Esophagus muscularis mucosa (tissue), 4 donors: Measurements from ENCODE around the gene VPS26C.

Experiments used
- CTCF ChIP-seq, 3 experiments: fragments of 200-600 bp in 2 of 3; fragments of 450-650 bp in 1 of 3; sonication (generic) in 2 of 3; IDR thresholded peaks; one replicate each; pipeline ENCODE4 v1.5.1; 2017 to 2019; ENCODE audit warnings: antibody characterized with exemption in 3 of 3, mild to moderate bottlenecking in 2 of 3, moderate library complexity in 1 of 3
- EP300 ChIP-seq: sonication (generic); formaldehyde crosslinking; IDR thresholded peaks from one replicate; pipeline ENCODE4 v1.6.1; 2017; ENCODE audit warnings: antibody characterized with exemption
- POLR2A ChIP-seq: fragments of 450-650 bp; IDR thresholded peaks from one replicate; pipeline ENCODE4 v1.6.1; 2017; ENCODE audit warnings: antibody characterized with exemption, moderate library complexity, mild to moderate bottlenecking, low read depth

- TF ChIP-seq CTCF (IDR thresholded peaks at IDR 0.05): no peak
- no peak for TF ChIP-seq POLR2A
- TF ChIP-seq EP300: no peak
Measured at GRCh38 chr21:37224861-37225839, 42.0 kb downstream of the VPS26C start.
